ENCODE data around the gene GATAD2A. TPM values are rescaled to one million over a fixed set of nuclear protein-coding genes. Genes with fewer than 3 reads are reported as not detected.

GATAD2A gene
- total RNA-seq, 1 donor from 2014 or later: 75.6 TPM

DNA sequence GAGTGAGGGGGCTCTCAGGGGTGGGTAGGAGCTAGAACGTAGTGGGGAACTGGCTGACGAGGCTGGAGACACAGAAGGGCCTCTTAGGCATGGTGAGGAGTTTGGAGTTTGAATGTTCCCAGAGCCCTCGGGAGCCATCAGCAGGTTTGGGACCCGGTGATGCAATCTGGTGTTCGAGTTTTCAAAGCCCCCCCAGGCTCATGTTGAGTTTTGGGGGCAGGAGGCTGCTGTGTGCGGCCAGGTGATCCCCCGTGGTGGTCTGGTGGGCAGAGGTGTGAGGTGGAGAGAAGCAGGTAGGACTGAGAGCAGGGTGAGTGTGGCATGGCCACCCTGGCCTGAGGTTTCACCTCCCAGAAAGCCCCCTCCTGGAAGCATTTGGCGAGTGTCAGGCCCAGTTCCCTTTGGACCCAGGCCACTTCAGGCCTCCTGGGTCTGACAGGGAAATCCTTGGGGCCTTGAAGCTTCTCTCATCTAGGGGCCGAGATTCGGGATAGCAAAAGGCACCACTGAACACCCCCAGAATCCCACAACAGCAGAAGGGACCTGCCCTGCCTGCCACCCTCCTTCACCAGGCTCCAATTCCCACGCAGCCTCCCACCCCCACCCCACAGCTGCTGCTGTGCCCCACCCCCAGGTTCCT is 124.4 kb downstream of the GATAD2A start:
- H3K27ac Mint-ChIP-seq (ENCODE audit: unreplicated experiment): peak overlapping the region; percentile 59
- no peaks in the 10 kb centered on the region for H3K27me3 Mint-ChIP-seq (ENCODE audit: unreplicated experiment)
- TF ChIP-seq CTCF (IDR thresholded peaks at IDR 0.05): no peak
- DNase-seq (ENCODE audit: extremely low spot score, unreplicated experiment): no peak
- no peak overlapping the region for H3K4me3 Mint-ChIP-seq (ENCODE audit: unreplicated experiment)
- no peaks in the 10 kb centered on the region for H3K9me3 Mint-ChIP-seq (ENCODE audit: unreplicated experiment)
- peaks cover 2% of the 10 kb centered on the region for H3K36me3 Mint-ChIP-seq (ENCODE audit: unreplicated experiment)
- H3K4me1 Mint-ChIP-seq (ENCODE audit: unreplicated experiment): peaks cover 23% of the 10 kb centered on the region

DNA sequence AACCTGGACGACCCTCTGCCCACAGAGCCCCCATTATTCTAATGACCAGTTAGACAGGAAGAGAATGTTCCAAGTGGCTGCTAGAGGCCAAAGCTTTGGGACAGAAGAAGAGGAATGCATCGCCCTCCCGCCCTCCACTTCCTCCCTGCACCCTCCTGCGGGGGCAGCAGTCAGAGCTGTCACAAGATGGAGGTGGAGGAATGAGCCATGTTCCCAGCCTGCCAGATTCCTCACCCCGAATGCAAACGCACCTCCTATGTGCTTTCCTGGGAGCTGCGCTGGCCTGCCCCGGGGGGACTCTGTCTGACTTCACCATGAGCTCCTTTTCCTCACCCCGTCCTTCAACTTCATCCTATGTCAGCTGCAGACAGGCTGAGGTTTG is 124.9 kb downstream of the GATAD2A start:
- no peak for TF ChIP-seq CTCF (IDR thresholded peaks at IDR 0.05)
- Mint-ChIP-seq H3K4me3 (ENCODE audit: unreplicated experiment) (no peak overlapping the region), H3K4me1 (ENCODE audit: unreplicated experiment) (peaks cover 23% of the 10 kb centered on the region), H3K27ac (ENCODE audit: unreplicated experiment) (peak overlapping the region; percentile 9), H3K36me3 (ENCODE audit: unreplicated experiment) (peaks cover 2% of the 10 kb centered on the region), H3K9me3 (ENCODE audit: unreplicated experiment) (no peaks in the 10 kb centered on the region), H3K27me3 (ENCODE audit: unreplicated experiment) (no peaks in the 10 kb centered on the region)
- DNase-seq (ENCODE audit: extremely low spot score, unreplicated experiment): no peak

GRCh38 chr19:19530889-19531288 is 125.4 kb downstream of the GATAD2A start:
- no peaks in the 10 kb centered on the region for H3K27me3 Mint-ChIP-seq (ENCODE audit: unreplicated experiment)
- H3K4me3 Mint-ChIP-seq (ENCODE audit: unreplicated experiment): no peak overlapping the region
- H3K4me1 Mint-ChIP-seq (ENCODE audit: unreplicated experiment): peaks cover 23% of the 10 kb centered on the region
- H3K36me3 Mint-ChIP-seq (ENCODE audit: unreplicated experiment): peaks cover 2% of the 10 kb centered on the region
- no peak for TF ChIP-seq CTCF (IDR thresholded peaks at IDR 0.05)
- H3K27ac Mint-ChIP-seq (ENCODE audit: unreplicated experiment): peak overlapping the region; percentile 9
- DNase-seq (ENCODE audit: extremely low spot score, unreplicated experiment): no peak
- H3K9me3 Mint-ChIP-seq (ENCODE audit: unreplicated experiment): no peaks in the 10 kb centered on the region

GRCh38 chr19:19531951-19532805 is 126.7 kb downstream of the GATAD2A start:
- H3K27ac Mint-ChIP-seq (ENCODE audit: unreplicated experiment): no peak overlapping the region
- peak; percentile 94 for DNase-seq (ENCODE audit: extremely low spot score, unreplicated experiment)
- H3K4me3 Mint-ChIP-seq (ENCODE audit: unreplicated experiment): no peak overlapping the region
- H3K36me3 Mint-ChIP-seq (ENCODE audit: unreplicated experiment): peaks cover 2% of the 10 kb centered on the region
- no peaks in the 10 kb centered on the region for H3K9me3 Mint-ChIP-seq (ENCODE audit: unreplicated experiment)
- TF ChIP-seq CTCF (IDR thresholded peaks at IDR 0.05): peak; percentile 97
- peaks cover 25% of the 10 kb centered on the region for H3K4me1 Mint-ChIP-seq (ENCODE audit: unreplicated experiment)
- H3K27me3 Mint-ChIP-seq (ENCODE audit: unreplicated experiment): no peaks in the 10 kb centered on the region
